MV-4-11 (cell line): ENCODE data around the gene IER2.
A peak's percentile ranks its signal among the peaks of the same experiment; 100 is the strongest.

Experiments used
- DNase-seq: peaks from one replicate; lab custom pipeline; 2025; lab: John Stamatoyannopoulos, UW

IER2 gene

GRCh38 chr19:13150187-13150930 is at the start of gene IER2, which contains the start of gene STX10:
Gene IER2, plus strand, starts transcription at chr19:13150411. Its CDS starts 2,776 bp downstream, at chr19:13153187.
Gene STX10, minus strand, starts transcription at chr19:13150375. Its CDS starts 202 bp downstream, at chr19:13150173.
- DNase-seq: peak; percentile 97

GRCh38 chr19:13100841-13101589 is 49.2 kb upstream of the IER2 start:
- DNase-seq: no peak

GRCh38 chr19:13101590-13102415 is 48.4 kb upstream of the IER2 start:
- DNase-seq: no peak

GRCh38 chr19:13102416-13102665 is 47.9 kb upstream of the IER2 start:
- no peak for DNase-seq

GRCh38 chr19:13102666-13103580 is 47.3 kb upstream of the IER2 start, which contains the start of gene LYL1:
Gene LYL1, minus strand, starts transcription at chr19:13102858. Its CDS starts 1,687 bp downstream, at chr19:13101171.
- peak; percentile 96 for DNase-seq

GRCh38 chr19:13103581-13104359 is 46.4 kb upstream of the IER2 start:
- peak; percentile 63 for DNase-seq

GRCh38 chr19:13104360-13104847 is 45.8 kb upstream of the IER2 start:
- peak; percentile 80 for DNase-seq

GRCh38 chr19:13104848-13105711 is 45.1 kb upstream of the IER2 start:
- DNase-seq: no peak

GRCh38 chr19:13109361-13110098 is 40.7 kb upstream of the IER2 start:
- no peak for DNase-seq

GRCh38 chr19:13110099-13110610 is 40.1 kb upstream of the IER2 start:
- DNase-seq: no peak

GRCh38 chr19:13112555-13112954 is 37.7 kb upstream of the IER2 start:
- no peak for DNase-seq

GRCh38 chr19:13115936-13116281 is 34.3 kb upstream of the IER2 start:
- DNase-seq: no peak

- DNase-seq: peak; percentile 97
Measured at GRCh38 chr19:13116282-13117175, 33.7 kb upstream of the IER2 start, which contains the start of gene TRMT1. Gene TRMT1, minus strand, starts transcription at chr19:13116740. Its CDS starts 341 bp downstream, at chr19:13116399.

GRCh38 chr19:13117176-13117771 is 32.9 kb upstream of the IER2 start:
- no peak for DNase-seq

GRCh38 chr19:13117772-13118423 is 32.3 kb upstream of the IER2 start, which contains the start of gene NACC1:
Gene NACC1, plus strand, starts transcription at chr19:13118264. Its CDS starts 16,944 bp downstream, at chr19:13135208.
- peak; percentile 88 for DNase-seq

GRCh38 chr19:13118424-13119193 is 31.6 kb upstream of the IER2 start:
- DNase-seq: no peak
